ENCODE results near the gene CEMIP. TPM values are rescaled to one million over a fixed set of nuclear protein-coding genes. Genes with fewer than 3 reads are reported as not detected.
A peak's percentile ranks its signal among the peaks of the same experiment; 100 is the strongest.

CEMIP gene
- total and polyA plus RNA-seq, 2 experiments from 2014 or later, result 2.3 to 4.4 TPM

DNA sequence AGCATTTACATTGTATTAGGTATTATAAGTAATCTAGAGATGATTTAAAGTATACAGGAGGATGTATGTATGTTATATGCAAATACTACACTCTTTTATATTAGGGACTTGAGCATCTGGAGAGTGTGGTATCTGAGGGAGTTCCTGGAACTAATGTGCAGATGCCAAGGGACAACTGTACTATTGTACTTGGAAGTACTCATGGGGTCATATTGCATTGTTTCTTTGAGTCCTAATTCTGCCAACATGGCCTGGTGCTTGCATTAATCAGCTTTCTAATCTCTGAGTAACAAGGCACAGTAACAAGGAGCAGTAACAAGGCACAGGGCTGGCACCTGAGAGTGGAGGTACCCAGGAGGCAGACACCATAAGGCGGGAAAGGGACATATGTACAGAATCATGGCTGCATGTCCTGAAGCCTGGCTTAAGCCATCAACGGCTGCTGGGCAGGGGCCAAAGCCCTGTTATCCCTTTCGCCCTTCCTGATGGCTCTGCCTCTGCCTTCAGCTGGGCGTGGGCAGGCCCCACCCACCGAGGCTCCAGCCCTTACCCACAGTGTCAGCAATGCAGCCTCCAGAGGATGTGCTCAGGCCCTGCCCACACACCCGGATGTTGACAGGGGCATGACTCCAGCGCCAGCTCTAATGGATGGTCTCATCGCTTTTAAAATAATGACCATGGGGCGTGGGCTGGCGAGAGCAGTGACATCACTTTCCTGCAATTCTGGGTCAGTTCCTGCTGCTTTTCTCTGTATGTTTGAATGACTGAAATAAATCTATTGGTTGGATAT lies 22.9 kb downstream of the CEMIP start:
- Histone ChIP-seq H2AFZ (no peak overlapping the region), H3K79me2 (no peaks in the 10 kb centered on the region), H3K4me3 (no peak overlapping the region), H3K4me1 (ENCODE audit: insufficient read depth) (peaks cover 6% of the 10 kb centered on the region), H3K27ac (no peak overlapping the region), H3K9me3 (ENCODE audit: low read depth) (no peaks in the 10 kb centered on the region), H4K20me1 (ENCODE audit: insufficient read depth, poor library complexity, severe bottlenecking) (no peaks in the 10 kb centered on the region), H3K9me2 (replicated peaks; ENCODE audit: insufficient read depth) (no peaks in the 10 kb centered on the region), H3K4me2 (no peak overlapping the region), H3K36me3 (replicated peaks; ENCODE audit: insufficient read depth, low read depth) (no peaks in the 10 kb centered on the region), H3K27me3 (no peaks in the 10 kb centered on the region)
- no peak for DNase-seq (ENCODE audit: low spot score)
- 88% methylated on average over 10 of the region's 10 CpGs for WGBS (ENCODE audit: low lambda C conversion rate, missing lambda C conversion rate)
- TF ChIP-seq EZH2 (IDR thresholded peaks at IDR 0.05; ENCODE audit: borderline replicate concordance), result no peak
- TF ChIP-seq, protein P1, sequence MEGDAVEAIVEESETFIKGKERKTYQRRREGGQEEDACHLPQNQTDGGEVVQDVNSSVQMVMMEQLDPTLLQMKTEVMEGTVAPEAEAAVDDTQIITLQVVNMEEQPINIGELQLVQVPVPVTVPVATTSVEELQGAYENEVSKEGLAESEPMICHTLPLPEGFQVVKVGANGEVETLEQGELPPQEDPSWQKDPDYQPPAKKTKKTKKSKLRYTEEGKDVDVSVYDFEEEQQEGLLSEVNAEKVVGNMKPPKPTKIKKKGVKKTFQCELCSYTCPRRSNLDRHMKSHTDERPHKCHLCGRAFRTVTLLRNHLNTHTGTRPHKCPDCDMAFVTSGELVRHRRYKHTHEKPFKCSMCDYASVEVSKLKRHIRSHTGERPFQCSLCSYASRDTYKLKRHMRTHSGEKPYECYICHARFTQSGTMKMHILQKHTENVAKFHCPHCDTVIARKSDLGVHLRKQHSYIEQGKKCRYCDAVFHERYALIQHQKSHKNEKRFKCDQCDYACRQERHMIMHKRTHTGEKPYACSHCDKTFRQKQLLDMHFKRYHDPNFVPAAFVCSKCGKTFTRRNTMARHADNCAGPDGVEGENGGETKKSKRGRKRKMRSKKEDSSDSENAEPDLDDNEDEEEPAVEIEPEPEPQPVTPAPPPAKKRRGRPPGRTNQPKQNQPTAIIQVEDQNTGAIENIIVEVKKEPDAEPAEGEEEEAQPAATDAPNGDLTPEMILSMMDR (IDR thresholded peaks at IDR 0.05; ENCODE audit: poor library complexity), result no peak
- no peak for TF ChIP-seq EZH2phosphoT487 (IDR thresholded peaks at IDR 0.05; ENCODE audit: low read depth, severe bottlenecking, unreplicated experiment)

DNA sequence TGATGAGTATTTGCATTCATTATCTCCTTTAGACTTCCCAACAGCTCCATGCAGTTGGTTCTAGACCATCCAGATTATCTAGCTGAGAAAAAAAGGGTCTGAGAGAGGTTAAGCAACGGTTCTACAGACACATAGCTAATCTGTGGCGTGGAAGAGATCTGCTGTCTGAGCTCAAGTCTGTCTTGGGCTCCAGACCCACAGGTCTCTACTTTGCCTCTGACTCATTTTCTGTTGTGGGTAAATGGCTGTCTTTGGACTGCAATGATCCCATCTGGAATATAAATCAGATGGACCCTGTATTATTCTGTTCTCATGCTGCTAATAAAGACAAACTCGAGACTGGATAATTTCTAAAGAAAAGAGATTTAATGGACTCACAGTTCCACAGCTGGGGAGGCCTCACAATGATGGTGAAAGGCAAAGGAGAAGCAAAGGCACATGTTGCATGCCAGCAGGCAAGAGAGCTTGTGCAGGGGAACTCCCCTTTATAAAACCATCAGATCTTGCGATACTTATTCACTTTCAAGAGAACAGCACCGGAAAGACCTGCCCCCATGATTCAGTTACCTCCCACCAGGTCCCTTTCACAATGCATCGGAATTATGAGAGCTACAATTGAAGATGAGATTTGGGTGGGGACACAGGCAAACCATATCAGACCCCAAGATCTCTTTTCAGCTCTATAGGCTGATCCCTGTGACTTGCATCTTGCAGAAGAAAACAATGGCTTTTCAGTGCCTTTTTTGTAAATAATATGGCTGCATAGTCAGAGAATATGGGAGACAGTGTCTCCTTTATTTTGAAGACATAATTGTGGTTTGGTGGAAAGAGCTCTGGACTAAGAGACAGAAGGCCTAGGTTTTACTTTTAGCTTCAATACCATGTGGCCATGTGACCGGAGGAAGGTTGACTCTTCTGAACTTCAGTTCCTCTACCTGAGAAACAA lies 24.7 kb downstream of the CEMIP start:
- no peak overlapping the region for H3K4me2 ChIP-seq
- no peak overlapping the region for H3K27ac ChIP-seq
- no peak overlapping the region for H2AFZ ChIP-seq
- no peaks in the 10 kb centered on the region for H3K9me2 ChIP-seq (replicated peaks; ENCODE audit: insufficient read depth)
- H3K9me3 ChIP-seq (ENCODE audit: low read depth), result no peaks in the 10 kb centered on the region
- H3K36me3 ChIP-seq (replicated peaks; ENCODE audit: insufficient read depth, low read depth), result no peaks in the 10 kb centered on the region
- no peaks in the 10 kb centered on the region for H4K20me1 ChIP-seq (ENCODE audit: insufficient read depth, poor library complexity, severe bottlenecking)
- H3K27me3 ChIP-seq, result no peaks in the 10 kb centered on the region
- no peak overlapping the region for H3K4me3 ChIP-seq
- no peaks in the 10 kb centered on the region for H3K79me2 ChIP-seq
- H3K4me1 ChIP-seq (ENCODE audit: insufficient read depth), result peaks cover 6% of the 10 kb centered on the region
- 90% methylated on average over 7 of the region's 7 CpGs for WGBS (ENCODE audit: low lambda C conversion rate, missing lambda C conversion rate)
- no peak for DNase-seq (ENCODE audit: low spot score)
- TF ChIP-seq EZH2 (IDR thresholded peaks at IDR 0.05; ENCODE audit: borderline replicate concordance) (no peak), EZH2phosphoT487 (IDR thresholded peaks at IDR 0.05; ENCODE audit: low read depth, severe bottlenecking, unreplicated experiment) (no peak)
- TF ChIP-seq, protein P1 (IDR thresholded peaks at IDR 0.05; ENCODE audit: poor library complexity), result no peak

DNA sequence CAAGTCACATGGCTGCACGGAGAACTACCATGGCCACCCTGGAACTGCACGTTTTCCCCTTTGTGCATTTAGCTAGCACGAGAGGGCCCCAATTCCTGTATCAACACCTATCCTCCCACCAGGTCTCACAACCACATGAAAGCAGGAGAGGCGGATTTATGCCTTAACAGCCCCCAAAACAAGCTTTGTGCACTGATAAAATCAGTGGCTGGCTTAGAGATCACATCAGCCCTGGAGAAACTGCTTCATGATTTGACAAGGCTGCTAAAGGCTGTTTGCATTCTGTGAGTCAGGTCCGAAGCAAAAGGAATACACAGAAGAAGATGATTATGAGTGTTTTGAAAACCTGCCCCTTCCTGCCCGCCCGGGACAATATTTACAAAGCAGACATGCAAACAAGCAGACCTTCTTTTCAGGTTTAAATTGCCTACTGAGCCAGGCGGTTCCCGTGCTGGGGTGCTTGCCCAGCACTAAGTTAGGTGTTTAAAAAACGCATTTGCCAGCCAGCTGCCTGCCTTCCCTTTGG lies 25.9 kb downstream of the CEMIP start:
- Histone ChIP-seq H3K4me3 (no peak overlapping the region), H2AFZ (peak overlapping the region; percentile 9)

More for the DNA sequence above, 25.9 kb downstream of the CEMIP start:
- Histone ChIP-seq H3K4me1 (ENCODE audit: insufficient read depth) (peaks cover 6% of the 10 kb centered on the region), H3K27me3 (no peaks in the 10 kb centered on the region), H3K27ac (peak overlapping the region; percentile 45), H3K36me3 (replicated peaks; ENCODE audit: insufficient read depth, low read depth) (no peaks in the 10 kb centered on the region), H3K9me2 (replicated peaks; ENCODE audit: insufficient read depth) (no peaks in the 10 kb centered on the region), H3K9me3 (ENCODE audit: low read depth) (no peaks in the 10 kb centered on the region), H4K20me1 (ENCODE audit: insufficient read depth, poor library complexity, severe bottlenecking) (no peaks in the 10 kb centered on the region), H3K79me2 (no peaks in the 10 kb centered on the region), H3K4me2 (peak overlapping the region; percentile 71)
- DNase-seq (ENCODE audit: low spot score), result peak; percentile 14
- 10% methylated on average over 10 of the region's 10 CpGs for WGBS (ENCODE audit: low lambda C conversion rate, missing lambda C conversion rate)
- TF ChIP-seq EZH2 (IDR thresholded peaks at IDR 0.05; ENCODE audit: borderline replicate concordance) (no peak), EZH2phosphoT487 (IDR thresholded peaks at IDR 0.05; ENCODE audit: low read depth, severe bottlenecking, unreplicated experiment) (peak; percentile 84)
